ENCODE measurements around the gene POU2AF1.

POU2AF1 gene

GRCh38 chr11:111386611-111387150 is 7.6 kb upstream of the POU2AF1 start:
- no peak for DNase-seq (ENCODE audit: low read depth)

- no peak for DNase-seq (ENCODE audit: low read depth)
Measured at GRCh38 chr11:111384494-111384893, 5.4 kb upstream of the POU2AF1 start.

- no peak for DNase-seq (ENCODE audit: low read depth)
Measured at GRCh38 chr11:111382451-111382850, 3.4 kb upstream of the POU2AF1 start.

GRCh38 chr11:111379602-111380136 is 594 bp upstream of the POU2AF1 start:
- no peak for DNase-seq (ENCODE audit: low read depth)

GRCh38 chr11:111378185-111378860 is 752 bp downstream of the POU2AF1 start:
- DNase-seq (ENCODE audit: low read depth) = no peak

- no peak for DNase-seq (ENCODE audit: low read depth)
Measured at GRCh38 chr11:111376181-111376871, 2.7 kb downstream of the POU2AF1 start.

- DNase-seq (ENCODE audit: low read depth) = no peak
Measured at GRCh38 chr11:111373590-111373989, 5.5 kb downstream of the POU2AF1 start.

- DNase-seq (ENCODE audit: low read depth) = no peak
Measured at GRCh38 chr11:111372538-111372937, 6.5 kb downstream of the POU2AF1 start.

GRCh38 chr11:111370902-111371578 is 8.0 kb downstream of the POU2AF1 start:
- no peak for DNase-seq (ENCODE audit: low read depth)

GRCh38 chr11:111370270-111370901 is 8.7 kb downstream of the POU2AF1 start:
- no peak for DNase-seq (ENCODE audit: low read depth)

- no peak for DNase-seq (ENCODE audit: low read depth)
Measured at GRCh38 chr11:111368285-111368560, 10.9 kb downstream of the POU2AF1 start.

GRCh38 chr11:111367411-111368284 is 11.4 kb downstream of the POU2AF1 start:
- DNase-seq (ENCODE audit: low read depth) = no peak

GRCh38 chr11:111366560-111367410 is 12.3 kb downstream of the POU2AF1 start:
- no peak for DNase-seq (ENCODE audit: low read depth)

- no peak for DNase-seq (ENCODE audit: low read depth)
Measured at GRCh38 chr11:111365722-111366559, 13.1 kb downstream of the POU2AF1 start.

- DNase-seq (ENCODE audit: low read depth) = no peak
Measured at GRCh38 chr11:111364503-111364902, 14.6 kb downstream of the POU2AF1 start.

- DNase-seq (ENCODE audit: low read depth) = no peak
Measured at GRCh38 chr11:111363985-111364384, 15.1 kb downstream of the POU2AF1 start.

GRCh38 chr11:111362887-111363411 is 16.1 kb downstream of the POU2AF1 start:
- DNase-seq (ENCODE audit: low read depth) = no peak

- no peak for DNase-seq (ENCODE audit: low read depth)
Measured at GRCh38 chr11:111361874-111362273, 17.2 kb downstream of the POU2AF1 start.

Measured in GM04503 (cell line).